Gastroesophageal sphincter (tissue), 4 donors: ENCODE data around the gene TBC1D1. TPM values are rescaled to one million over a fixed set of nuclear protein-coding genes. Genes with fewer than 3 reads are reported as not detected.
"Not testable (repeated sequence)": the region's sequence is repeated elsewhere in the genome, so short reads cannot be mapped to it uniquely, and the experiment has no call there.

Experiments used
- ATAC-seq: fragments of 150-250 bp; one replicate; pipeline ENCODE4 v1.9.1; 2016; ENCODE audit warnings: mild to moderate bottlenecking, moderate library complexity
- H3K27ac ChIP-seq, 4 donors: fragments of 200-600 bp; sonication (generic) in 3 of 4; 1 replicate in 3 of 4; 2 replicates in 1 of 4; pipeline ENCODE4 v1.5.1; 2016 to 2019
- H3K27me3 ChIP-seq: fragments of 200-600 bp; sonication (generic); one replicate; pipeline ENCODE4 v1.5.1; 2019
- H3K36me3 ChIP-seq, 2 donors: fragments of 200-600 bp; sonication (generic); one replicate each; pipeline ENCODE4 v1.5.1; 2019; ENCODE audit warnings: control low read depth in 1 of 2
- H3K4me1 ChIP-seq, 3 donors: fragments of 200-600 bp; sonication (generic); 1 replicate in 2 of 3; 2 replicates in 1 of 3; pipeline ENCODE4 v1.5.1; 2016 to 2019; ENCODE audit warnings: control low read depth in 2 of 3
- H3K4me3 ChIP-seq, 2 donors: fragments of 200-600 bp; sonication (generic); one replicate each; pipeline ENCODE4 v1.5.1; 2019; ENCODE audit warnings: mild to moderate bottlenecking in 1 of 2, moderate library complexity in 1 of 2
- H3K9me3 ChIP-seq, 3 donors: fragments of 200-600 bp; sonication (generic); one replicate each; pipeline ENCODE4 v1.5.1; 2017 to 2019; ENCODE audit warnings: control low read depth in 2 of 3
- CTCF ChIP-seq, 4 experiments: fragments of 200-600 bp in 2 of 4; fragments of 450-650 bp in 2 of 4; sonication (generic) in 1 of 4; IDR thresholded peaks; one replicate each; pipeline ENCODE4 v1.5.1; 2017 to 2019; ENCODE audit warnings: antibody characterized with exemption in 4 of 4, mild to moderate bottlenecking in 2 of 4, moderate library complexity in 2 of 4
- EP300 ChIP-seq: sonication (generic); formaldehyde crosslinking; IDR thresholded peaks from one replicate; pipeline ENCODE4 v1.6.1; 2017; ENCODE audit warnings: antibody characterized with exemption, mild to moderate bottlenecking
- POLR2A ChIP-seq, 2 donors: fragments of 450-650 bp; IDR thresholded peaks; one replicate each; pipeline ENCODE4 v1.6.1; 2017; ENCODE audit warnings: antibody characterized with exemption in 2 of 2, mild to moderate bottlenecking in 2 of 2, moderate library complexity in 1 of 2
- POLR2AphosphoS5 ChIP-seq: sonication (generic); formaldehyde crosslinking; IDR thresholded peaks from one replicate; pipeline ENCODE4 v1.6.1; 2017; ENCODE audit warnings: antibody characterized with exemption
- WGBS, 2 donors: methylation state at CpG; one replicate each; pipeline ENCODE4 v1.1.5; 2018; ENCODE audit warnings: low coverage in 1 of 2; 5-methylcytosine and 5-hydroxymethylcytosine counted together
- total RNA-seq, 4 donors: library from RNA; depleted of rRNA; stranded (reverse); fragments of >200 nt; gene quantifications; one replicate each; pipeline ENCODE4 v1.1.0, GENCODE V29; 2016

The TBC1D1 gene
- total RNA-seq, 4 donors from 2014 or later = 190 to 279 (median 241) TPM

- peak overlapping the region in 3 of 4 donors; percentile 59 to 73 (median 60) for H3K27ac ChIP-seq
- peaks cover 0 to 49% (median 3%) of the 10 kb centered on the region in 3 donors for H3K4me1 ChIP-seq
- H3K27me3 ChIP-seq = no peaks in the 10 kb centered on the region
- 20 to 44% methylated on average over 1 of the region's 1 CpG for WGBS, 2 donors
- no peaks in the 10 kb centered on the region for H3K36me3 ChIP-seq
- H3K4me3 ChIP-seq = no peak overlapping the region
- TF ChIP-seq CTCF (IDR thresholded peaks at IDR 0.05) = peak; percentile 13 to 58 (median 48)
- no peak for TF ChIP-seq EP300
- no peak for TF ChIP-seq POLR2A (IDR thresholded peaks at IDR 0.05)
- peak; percentile 50 for TF ChIP-seq POLR2AphosphoS5
- H3K9me3 ChIP-seq = no peaks in the 10 kb centered on the region
- ATAC-seq = peak; percentile 88
Observed at GRCh38 chr4:37970702-37971101, 79.8 kb downstream of the TBC1D1 start.

- Histone ChIP-seq H3K27me3 (no peaks in the 10 kb centered on the region), H3K27ac (peak overlapping the region in 3 of 4 donors; percentile 59 to 73 (median 60)), H3K36me3 (no peaks in the 10 kb centered on the region), H3K9me3 (no peaks in the 10 kb centered on the region), H3K4me3 (no peak overlapping the region), H3K4me1 (peaks cover 0 to 46% (median 3%) of the 10 kb centered on the region in 3 donors)
- WGBS, 2 donors = 92 to 94% methylated on average over 4 of the region's 4 CpGs
- TF ChIP-seq POLR2A (IDR thresholded peaks at IDR 0.05) = no peak
- TF ChIP-seq CTCF (IDR thresholded peaks at IDR 0.05) = no peak
- TF ChIP-seq POLR2AphosphoS5 = no peak
- no peak for TF ChIP-seq EP300
- no peak for ATAC-seq
Observed at GRCh38 chr4:37971202-37971601, 80.3 kb downstream of the TBC1D1 start.

- Histone ChIP-seq H3K36me3 (no peaks in the 10 kb centered on the region), H3K27ac (peak overlapping the region in 1 of 4 donors; percentile 26), H3K4me1 (peaks cover 0 to 37% (median 3%) of the 10 kb centered on the region in 3 donors), H3K4me3 (no peak overlapping the region), H3K27me3 (no peaks in the 10 kb centered on the region), H3K9me3 (no peaks in the 10 kb centered on the region)
- ATAC-seq = no peak
- WGBS, 2 donors = 78 to 81% methylated on average over 3 of the region's 3 CpGs
- no peak for TF ChIP-seq EP300
- TF ChIP-seq POLR2AphosphoS5 = no peak
- TF ChIP-seq CTCF (IDR thresholded peaks at IDR 0.05) = no peak
- no peak for TF ChIP-seq POLR2A (IDR thresholded peaks at IDR 0.05)
Observed at GRCh38 chr4:37973441-37973840, 82.6 kb downstream of the TBC1D1 start.

GRCh38 chr4:37975321-37975822, 84.5 kb downstream of the TBC1D1 start:
- H3K36me3 ChIP-seq, H3K27me3 ChIP-seq, H3K4me3 ChIP-seq, ATAC-seq, H3K9me3 ChIP-seq: not testable (repeated sequence)
- H3K27ac ChIP-seq = peak overlapping the region in 2 of 4 donors; percentile 12 to 24
- 75 to 89% methylated on average over 8 to 9 of the region's 13 CpGs for WGBS, 2 donors
- peaks cover 0 to 42% (median 6%) of the 10 kb centered on the region in 3 donors for H3K4me1 ChIP-seq

GRCh38 chr4:37976507-37976906, 85.6 kb downstream of the TBC1D1 start:
- Histone ChIP-seq H3K9me3 (no peaks in the 10 kb centered on the region), H3K27me3 (no peaks in the 10 kb centered on the region), H3K4me1 (peaks cover 2 to 46% (median 7%) of the 10 kb centered on the region in 3 donors), H3K4me3 (peak overlapping the region; percentile 70 to 77), H3K27ac (peak overlapping the region; percentile 92 to 99 (median 98)), H3K36me3 (no peaks in the 10 kb centered on the region)
- 30 to 36% methylated on average over 3 of the region's 3 CpGs for WGBS, 2 donors
- TF ChIP-seq EP300 = no peak
- TF ChIP-seq CTCF (IDR thresholded peaks at IDR 0.05) = no peak
- no peak for TF ChIP-seq POLR2A (IDR thresholded peaks at IDR 0.05)
- TF ChIP-seq POLR2AphosphoS5 = no peak
- peak; percentile 10 for ATAC-seq
